Umbilical cord (tissue), 2 donors: ENCODE results near the gene CEP290. TPM values are rescaled to one million over a fixed set of nuclear protein-coding genes. Genes with fewer than 3 reads are reported as not detected.
"Not testable (repeated sequence)": the region's sequence is repeated elsewhere in the genome, so short reads cannot be mapped to it uniquely, and the experiment has no call there.

Source experiments
- DNase-seq: peaks from one replicate; pipeline ENCODE4 v3.0.0-alpha.2; 2015; ENCODE audit warnings: low spot score
- total RNA-seq: library from RNA; depleted of rRNA; stranded (reverse); fragments of >200 nt; gene quantifications from one replicate; pipeline ENCODE4 v1.2.3, GENCODE V29; 2014; ENCODE audit warnings: low replicate concordance; ENCODE audit not compliant: insufficient read depth

The CEP290 gene
- total RNA-seq, 1 donor from 2014 or later = 21.7 TPM

- DNase-seq = no peak
Measured at GRCh38 chr12:88037770-88038169, 104.1 kb downstream of the CEP290 start.

GRCh38 chr12:88036353-88036965, 105.4 kb downstream of the CEP290 start:
- DNase-seq = no peak

- no peak for DNase-seq
Measured at GRCh38 chr12:88035907-88036289, 106.0 kb downstream of the CEP290 start.

- DNase-seq = peak; percentile 93
Measured at GRCh38 chr12:88035271-88035906, 106.5 kb downstream of the CEP290 start.

GRCh38 chr12:88031161-88031560, 110.7 kb downstream of the CEP290 start:
- not testable (repeated sequence) for DNase-seq

- DNase-seq = no peak
Measured at GRCh38 chr12:88029093-88029665, 112.7 kb downstream of the CEP290 start, which contains the start of gene C12orf50. C12orf50 (minus strand) TSS chr12:88029401; CDS start chr12:88026962, 2,439 bp downstream.

GRCh38 chr12:88026196-88026595, 115.7 kb downstream of the CEP290 start:
- no peak for DNase-seq

GRCh38 chr12:88017964-88018363, 123.9 kb downstream of the CEP290 start:
- DNase-seq = no peak

GRCh38 chr12:88015825-88016224, 126.1 kb downstream of the CEP290 start:
- no peak for DNase-seq

- DNase-seq = no peak
Measured at GRCh38 chr12:88011755-88012154, 130.1 kb downstream of the CEP290 start.

GRCh38 chr12:88006351-88006750, 135.5 kb downstream of the CEP290 start:
- no peak for DNase-seq

GRCh38 chr12:88001327-88001726, 140.6 kb downstream of the CEP290 start:
- DNase-seq = no peak

Other genes starting within 250 kb of the CEP290 start
- gene C12orf50, start 112.7 kb downstream of the CEP290 start, total RNA-seq = 9.1 TPM
- 52.0 TPM for gene TMTC3, start 219 bp upstream of the CEP290 start, total RNA-seq